ENCODE measurements around the gene ZFP64.
"Not testable (repeated sequence)": the region's sequence is repeated elsewhere in the genome, so short reads cannot be mapped to it uniquely, and the experiment has no call there.

The ZFP64 gene

GRCh38 chr20:52153896-52154295 lies 37.7 kb downstream of the ZFP64 start:
- no peak for DNase-seq

GRCh38 chr20:52152921-52153320 lies 38.7 kb downstream of the ZFP64 start:
- no peak for DNase-seq

GRCh38 chr20:52152416-52152815 lies 39.2 kb downstream of the ZFP64 start:
- no peak for DNase-seq

- no peak for DNase-seq
These were observed 40.9 kb downstream of the ZFP64 start for GRCh38 chr20:52150440-52151258.

- DNase-seq = no peak
These were observed 46.0 kb downstream of the ZFP64 start for GRCh38 chr20:52145587-52145986.

- no peak for DNase-seq
These were observed 48.3 kb downstream of the ZFP64 start for GRCh38 chr20:52143277-52143676.

- DNase-seq = no peak
These were observed 48.8 kb downstream of the ZFP64 start for GRCh38 chr20:52142757-52143156.

GRCh38 chr20:52139986-52140385 lies 51.6 kb downstream of the ZFP64 start:
- DNase-seq = no peak

GRCh38 chr20:52137850-52138249 lies 53.7 kb downstream of the ZFP64 start:
- no peak for DNase-seq

GRCh38 chr20:52133714-52134113 lies 57.9 kb downstream of the ZFP64 start:
- not testable (repeated sequence) for DNase-seq

GRCh38 chr20:52132337-52132736 lies 59.2 kb downstream of the ZFP64 start:
- DNase-seq = no peak

GRCh38 chr20:52131048-52131643 lies 60.4 kb downstream of the ZFP64 start:
- DNase-seq = no peak

- no peak for DNase-seq
These were observed 61.2 kb downstream of the ZFP64 start for GRCh38 chr20:52130406-52130805.

GRCh38 chr20:52129611-52130010 lies 62.0 kb downstream of the ZFP64 start:
- no peak for DNase-seq

- DNase-seq = no peak
These were observed 64.3 kb downstream of the ZFP64 start for GRCh38 chr20:52127309-52127708.

- DNase-seq = no peak
These were observed 66.8 kb downstream of the ZFP64 start for GRCh38 chr20:52124821-52125220.

- no peak for DNase-seq
These were observed 72.9 kb downstream of the ZFP64 start for GRCh38 chr20:52118696-52119095.

GRCh38 chr20:52118016-52118623 lies 73.5 kb downstream of the ZFP64 start:
- DNase-seq = no peak

GRCh38 chr20:52110456-52110855 lies 81.1 kb downstream of the ZFP64 start:
- no peak for DNase-seq

- no peak for DNase-seq
These were observed 85.8 kb downstream of the ZFP64 start for GRCh38 chr20:52105442-52106422.

GRCh38 chr20:52104546-52105441 lies 86.8 kb downstream of the ZFP64 start:
- DNase-seq = no peak
